PC-3 (cell line): ENCODE measurements around the gene ASIC3. TPM values are rescaled to one million over a fixed set of nuclear protein-coding genes. Genes with fewer than 3 reads are reported as not detected.

Experiments
- ATAC-seq: fragments of 200-7000 bp; cut with Tn5 transposase; 2 replicates; pipeline ENCODE4 v1.9.1; 2020; ENCODE audit warnings: mild to moderate bottlenecking, moderate library complexity
- BruUV-seq: library from RNA; stranded (reverse); fragments of 400-500 nt; replicated peaks from 2 replicates; lab custom pipeline; 2021; lab: Mats Ljungman, UMichigan
- CTCF ChIA-PET: fragments of 300-600 bp; sonication (Branson Sonifier 250); formaldehyde crosslinking; loops from one replicate; lab custom pipeline; 2022; ENCODE audit warnings: antibody characterized with exemption; lab: Charles Lee
- POLR2A ChIA-PET: fragments of 300-600 bp; sonication (Branson Sonifier 250); formaldehyde crosslinking; loops from one replicate; lab custom pipeline; 2022; ENCODE audit warnings: antibody characterized with exemption; ENCODE audit not compliant: unreplicated experiment; lab: Charles Lee
- DNase-seq: peaks from one replicate; pipeline ENCODE4 v3.0.0-alpha.2; 2015
- H2AFZ ChIP-seq: fragments of 300-600 bp; sonication (generic); 2 replicates; pipeline ENCODE4 v1.6.0; 2016; ENCODE audit warnings: antibody characterized with exemption, low read length
- H3F3A ChIP-seq: fragments of 300-600 bp; sonication (generic); one replicate; pipeline ENCODE4 v1.6.0; 2017; ENCODE audit warnings: antibody characterized with exemption, low read length, control low read depth, mild to moderate bottlenecking; ENCODE audit not compliant: unreplicated experiment
- H3K27ac ChIP-seq: fragments of 300-600 bp; sonication (generic); 2 replicates; pipeline ENCODE4 v1.5.1; 2016; ENCODE audit warnings: mild to moderate bottlenecking, low read length
- H3K27me3 ChIP-seq: fragments of 300-600 bp; sonication (generic); 2 replicates; pipeline ENCODE4 v1.6.1; 2016; ENCODE audit warnings: low read length, mixed read lengths
- H3K36me3 ChIP-seq: fragments of 300-600 bp; sonication (generic); 2 replicates; pipeline ENCODE4 v1.6.1; 2016; ENCODE audit warnings: low read depth, mixed run types, low read length, mixed read lengths
- H3K4me1 ChIP-seq: fragments of 300-600 bp; sonication (generic); 2 replicates; pipeline ENCODE4 v1.5.1; 2016; ENCODE audit warnings: low read length; ENCODE audit not compliant: insufficient read depth
- H3K4me2 ChIP-seq: fragments of 300-600 bp; sonication (generic); 2 replicates; pipeline ENCODE4 v1.6.0; 2016; ENCODE audit warnings: low read length
- H3K4me3 ChIP-seq: fragments of 300-600 bp; sonication (generic); 2 replicates; pipeline ENCODE4 v1.5.1; 2016; ENCODE audit warnings: mild to moderate bottlenecking, low read length, mixed read lengths
- H3K79me2 ChIP-seq: fragments of 300-600 bp; sonication (generic); 2 replicates; pipeline ENCODE4 v1.6.1; 2017; ENCODE audit warnings: low read length, mixed read lengths
- H3K9ac ChIP-seq: fragments of 300-600 bp; sonication (generic); 2 replicates; pipeline ENCODE4 v1.6.0; 2016; ENCODE audit warnings: mild to moderate bottlenecking, low read length
- H3K9me2 ChIP-seq: fragments of 300-600 bp; sonication (generic); replicated peaks from 2 replicates; pipeline ENCODE4 v1.6.1; 2016; ENCODE audit warnings: mixed run types, low read length, mixed read lengths
- H3K9me3 ChIP-seq: fragments of 300-600 bp; sonication (generic); 2 replicates; pipeline ENCODE4 v1.6.1; 2016; ENCODE audit warnings: low read length, mixed read lengths
- H4K20me1 ChIP-seq: fragments of 300-600 bp; sonication (generic); 2 replicates; pipeline ENCODE4 v1.6.1; 2016; ENCODE audit warnings: low read length, mixed read lengths
- EZH2 ChIP-seq: fragments of 300-600 bp; sonication (generic); IDR thresholded peaks from one replicate; pipeline ENCODE4 v1.6.1; 2017; ENCODE audit warnings: antibody characterized with exemption, mild to moderate bottlenecking, low read length; ENCODE audit not compliant: unreplicated experiment
- EZH2phosphoT487 ChIP-seq: fragments of 300-600 bp; sonication (generic); IDR thresholded peaks from 2 replicates; pipeline ENCODE4 v1.6.1; 2018; ENCODE audit warnings: mild to moderate bottlenecking, antibody characterized with exemption, low read length, borderline replicate concordance
- intact Hi-C: fragments of 100-400 bp; cut with micrococcal nuclease; formaldehyde crosslinking; loops from 2 replicates; pipeline ENCODE4 v1.9.0; 2023
- total RNA-seq: library from RNA; depleted of rRNA; stranded (reverse); fragments of >200 nt; gene quantifications from 2 replicates; pipeline ENCODE4 v1.2.3, GENCODE V29; 2014
- TF ChIP-seq, protein P1 (sequence below): fragments of 300-600 bp; sonication (generic); conservative IDR thresholded peaks from 2 replicates; pipeline ENCODE4 v1.5.1; 2017; ENCODE audit warnings: antibody characterized with exemption, low read depth, mild to moderate bottlenecking, low read length

ASIC3 gene
- total RNA-seq, 1 experiment from 2014 or later: 1.7 TPM

DNA sequence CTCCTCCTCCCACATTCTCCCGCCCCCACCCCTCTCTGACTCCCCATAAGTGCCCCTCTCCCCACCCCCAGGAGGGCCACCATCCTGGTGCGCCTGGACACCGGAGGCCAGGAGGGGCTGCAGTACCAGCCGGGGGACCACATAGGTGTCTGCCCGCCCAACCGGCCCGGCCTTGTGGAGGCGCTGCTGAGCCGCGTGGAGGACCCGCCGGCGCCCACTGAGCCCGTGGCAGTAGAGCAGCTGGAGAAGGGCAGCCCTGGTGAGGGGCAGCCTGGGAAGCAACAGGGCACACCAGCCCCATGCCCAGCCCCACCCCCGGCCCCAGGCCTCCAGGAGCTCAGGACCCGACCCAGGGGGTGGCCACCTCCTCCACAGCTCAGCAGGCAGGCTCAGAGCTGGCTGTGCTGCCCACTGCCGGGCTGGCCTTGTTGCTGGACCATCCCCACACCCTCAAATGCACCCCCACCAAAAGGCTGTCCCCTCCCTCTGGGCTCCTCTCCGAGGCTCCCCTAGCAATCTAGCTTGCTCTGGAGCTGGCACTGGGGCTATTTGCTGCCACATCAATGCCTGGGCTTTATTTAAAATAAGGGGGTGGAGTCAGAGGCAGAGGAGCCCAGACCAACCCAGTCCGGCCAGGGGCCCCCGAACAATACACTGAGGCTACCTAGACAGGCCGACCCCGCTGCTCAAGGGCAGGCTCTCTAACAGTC lies 38.8 kb upstream of the ASIC3 start:
- H3F3A ChIP-seq: no peaks in the 10 kb centered on the region
- H4K20me1 ChIP-seq: no peaks in the 10 kb centered on the region
- TF ChIP-seq EZH2phosphoT487: no peak
- TF ChIP-seq, protein P1, sequence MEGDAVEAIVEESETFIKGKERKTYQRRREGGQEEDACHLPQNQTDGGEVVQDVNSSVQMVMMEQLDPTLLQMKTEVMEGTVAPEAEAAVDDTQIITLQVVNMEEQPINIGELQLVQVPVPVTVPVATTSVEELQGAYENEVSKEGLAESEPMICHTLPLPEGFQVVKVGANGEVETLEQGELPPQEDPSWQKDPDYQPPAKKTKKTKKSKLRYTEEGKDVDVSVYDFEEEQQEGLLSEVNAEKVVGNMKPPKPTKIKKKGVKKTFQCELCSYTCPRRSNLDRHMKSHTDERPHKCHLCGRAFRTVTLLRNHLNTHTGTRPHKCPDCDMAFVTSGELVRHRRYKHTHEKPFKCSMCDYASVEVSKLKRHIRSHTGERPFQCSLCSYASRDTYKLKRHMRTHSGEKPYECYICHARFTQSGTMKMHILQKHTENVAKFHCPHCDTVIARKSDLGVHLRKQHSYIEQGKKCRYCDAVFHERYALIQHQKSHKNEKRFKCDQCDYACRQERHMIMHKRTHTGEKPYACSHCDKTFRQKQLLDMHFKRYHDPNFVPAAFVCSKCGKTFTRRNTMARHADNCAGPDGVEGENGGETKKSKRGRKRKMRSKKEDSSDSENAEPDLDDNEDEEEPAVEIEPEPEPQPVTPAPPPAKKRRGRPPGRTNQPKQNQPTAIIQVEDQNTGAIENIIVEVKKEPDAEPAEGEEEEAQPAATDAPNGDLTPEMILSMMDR: no peak
- TF ChIP-seq EZH2: no peak
- H3K9me3 ChIP-seq: no peaks in the 10 kb centered on the region
- ChIA-PET POLR2A (no interaction called here), CTCF (interaction anchor here (0.6 kb wide), 1 partner anchor 1295 kb away, joined by 4 read pairs; no protein-coding TSS in a partner anchor)
- 0 out of 2 replicates have a peak, but pooled peaks cover 3% of the 10 kb centered on the region for H3K4me1 ChIP-seq
- H3K27ac ChIP-seq: no peak overlapping the region
- intact Hi-C loops: no loop called here
- H3K4me2 ChIP-seq: no peak overlapping the region
- no peak overlapping the region for H2AFZ ChIP-seq
- H3K79me2 ChIP-seq: no peaks in the 10 kb centered on the region
- no peaks in the 10 kb centered on the region for H3K27me3 ChIP-seq
- H3K4me3 ChIP-seq: no peak overlapping the region
- BruUV-seq: no TSS peak
- no peaks in the 10 kb centered on the region for H3K9me2 ChIP-seq
- ATAC-seq (no peak), DNase-seq (no peak)
- H3K36me3 ChIP-seq: no peaks in the 10 kb centered on the region
- H3K9ac ChIP-seq: no peak overlapping the region

DNA sequence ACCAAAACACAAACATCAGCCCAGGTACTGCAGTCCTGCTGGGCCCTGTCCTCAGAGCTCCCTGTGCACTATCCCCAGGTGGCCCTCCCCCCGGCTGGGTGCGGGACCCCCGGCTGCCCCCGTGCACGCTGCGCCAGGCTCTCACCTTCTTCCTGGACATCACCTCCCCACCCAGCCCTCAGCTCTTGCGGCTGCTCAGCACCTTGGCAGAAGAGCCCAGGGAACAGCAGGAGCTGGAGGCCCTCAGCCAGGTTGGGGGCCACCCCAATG lies 38.4 kb upstream of the ASIC3 start:
- ATAC-seq (no peak), DNase-seq (no peak)
- Histone ChIP-seq H3K4me3 (no peak overlapping the region), H3K4me1 (0 out of 2 replicates have a peak, but pooled peaks cover 3% of the 10 kb centered on the region), H3K9ac (no peak overlapping the region), H3K27me3 (no peaks in the 10 kb centered on the region), H3K36me3 (no peaks in the 10 kb centered on the region), H3K9me2 (no peaks in the 10 kb centered on the region), H3F3A (no peaks in the 10 kb centered on the region), H4K20me1 (no peaks in the 10 kb centered on the region), H3K9me3 (no peaks in the 10 kb centered on the region), H3K79me2 (no peaks in the 10 kb centered on the region), H3K27ac (no peak overlapping the region), H2AFZ (no peak overlapping the region), H3K4me2 (no peak overlapping the region)
- no TSS peak for BruUV-seq
- TF ChIP-seq EZH2: no peak
- no peak for TF ChIP-seq EZH2phosphoT487
- TF ChIP-seq, protein P1: no peak
- intact Hi-C loops: no loop called here
- CTCF ChIA-PET: interaction anchor here (0.6 kb wide), 1 partner anchor 1296 kb away, joined by 4 read pairs; no protein-coding TSS in a partner anchor
- POLR2A ChIA-PET: no interaction called here

DNA sequence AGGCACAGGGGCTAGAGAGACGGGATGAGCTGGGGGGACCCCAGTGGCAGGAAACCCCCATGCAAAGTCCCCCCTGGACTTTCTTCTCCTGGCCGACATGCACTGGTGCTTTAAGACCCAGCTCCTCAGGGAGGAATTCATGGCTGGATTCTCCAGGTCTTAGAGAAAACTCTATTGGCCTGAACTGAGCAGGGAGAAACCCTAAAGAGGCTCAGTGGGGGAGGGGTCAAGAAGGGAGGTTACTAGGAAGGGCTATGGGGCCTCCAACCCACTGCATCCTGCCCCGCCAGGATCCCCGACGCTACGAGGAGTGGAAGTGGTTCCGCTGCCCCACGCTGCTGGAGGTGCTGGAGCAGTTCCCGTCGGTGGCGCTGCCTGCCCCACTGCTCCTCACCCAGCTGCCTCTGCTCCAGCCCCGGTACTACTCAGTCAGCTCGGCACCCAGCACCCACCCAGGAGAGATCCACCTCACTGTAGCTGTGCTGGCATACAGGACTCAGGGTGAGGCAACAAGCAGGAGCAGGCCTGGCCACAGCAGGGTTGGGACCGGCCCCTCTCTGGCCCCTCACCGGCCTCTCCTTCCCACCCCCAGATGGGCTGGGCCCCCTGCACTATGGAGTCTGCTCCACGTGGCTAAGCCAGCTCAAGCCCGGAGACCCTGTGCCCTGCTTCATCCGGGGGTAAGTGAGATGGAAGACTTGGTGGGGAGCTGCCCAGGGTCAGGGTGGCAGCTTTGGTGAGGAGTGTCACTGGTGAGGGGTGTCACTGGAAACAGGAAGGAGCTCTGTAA lies 37.8 kb upstream of the ASIC3 start:
- ChIA-PET POLR2A (interaction anchor here (0.6 kb wide), 1 partner anchor 18 kb away, joined by 3 read pairs; no protein-coding TSS in a partner anchor), CTCF (no interaction called here)
- no peaks in the 10 kb centered on the region for H3K79me2 ChIP-seq
- H3K9ac ChIP-seq: no peak overlapping the region
- no peak for TF ChIP-seq EZH2
- TF ChIP-seq, protein P1: no peak
- TF ChIP-seq EZH2phosphoT487: no peak
- 0 out of 2 replicates have a peak, but pooled peaks cover 3% of the 10 kb centered on the region for H3K4me1 ChIP-seq
- H3K9me2 ChIP-seq: no peaks in the 10 kb centered on the region
- DNase-seq (no peak), ATAC-seq (no peak)
- BruUV-seq: no TSS peak
- H3K9me3 ChIP-seq: no peaks in the 10 kb centered on the region
- H3K4me3 ChIP-seq: no peak overlapping the region
- H2AFZ ChIP-seq: no peak overlapping the region
- intact Hi-C loops: no loop called here
- no peaks in the 10 kb centered on the region for H3K36me3 ChIP-seq
- H3F3A ChIP-seq: no peaks in the 10 kb centered on the region
- no peak overlapping the region for H3K27ac ChIP-seq
- no peaks in the 10 kb centered on the region for H3K27me3 ChIP-seq
- no peaks in the 10 kb centered on the region for H4K20me1 ChIP-seq
- H3K4me2 ChIP-seq: no peak overlapping the region
